Endothelial cell of umbilical vein (primary cell): Measurements from ENCODE around the gene SPINT2. TPM values are rescaled to one million over a fixed set of nuclear protein-coding genes. Genes with fewer than 3 reads are reported as not detected.
A peak's percentile ranks its signal among the peaks of the same experiment; 100 is the strongest.

Source experiments
- BruUV-seq: library from RNA; stranded (reverse); fragments of 400-500 nt; replicated peaks from 2 replicates; lab custom pipeline; 2021; lab: Mats Ljungman, UMichigan
- CTCF ChIA-PET: fragments of 300-600, 350-600 bp; sonication (Branson Sonifier 250); formaldehyde crosslinking; loops from one replicate; lab custom pipeline; 2021; ENCODE audit warnings: antibody characterized with exemption, inconsistent platforms; lab: Charles Lee
- POLR2A ChIA-PET: fragments of 300-600, 350-600 bp; sonication (Branson Sonifier 250); formaldehyde crosslinking; loops from one replicate; lab custom pipeline; 2021; ENCODE audit warnings: antibody characterized with exemption, inconsistent platforms; lab: Charles Lee
- DNase-seq: peaks from one replicate; pipeline ENCODE4 v3.0.0-alpha.2; 2011; ENCODE audit warnings: low read depth, low spot score
- FAIRE-seq: peaks from 2 replicates; lab custom pipeline; 2011; peaks lifted over from hg19 to GRCh38; lab: Jason Lieb, UNC
- H2AFZ ChIP-seq: 2 replicates; pipeline ENCODE4 v1.6.0; 2012; ENCODE audit warnings: low read depth, low read length, control low read depth, inconsistent platforms
- H3K27ac ChIP-seq: 2 replicates; pipeline ENCODE4 v1.5.1; 2011; ENCODE audit warnings: low read depth, mild to moderate bottlenecking, control low read depth, low read length, moderate library complexity; ENCODE audit not compliant: insufficient read depth
- H3K27me3 ChIP-seq, 2 experiments: 2 replicates each; pipeline versions ENCODE4 v1.6.0 to v1.6.1; 2011; ENCODE audit warnings: low read length in 2 of 2, mixed read lengths in 1 of 2; ENCODE audit not compliant: control insufficient read depth in 2 of 2, insufficient read depth in 2 of 2
- H3K36me3 ChIP-seq, 2 experiments: 2 replicates in 1 of 2; 3 replicates in 1 of 2; pipeline ENCODE4 v1.5.1; 2011; ENCODE audit warnings: low read length in 2 of 2, mild to moderate bottlenecking in 1 of 2, moderate library complexity in 1 of 2; ENCODE audit not compliant: control insufficient read depth in 2 of 2, insufficient read depth in 2 of 2; ENCODE audit errors: extremely low read depth in 1 of 2
- H3K4me1 ChIP-seq: 3 replicates; pipeline ENCODE4 v1.5.1; 2011; ENCODE audit warnings: mild to moderate bottlenecking, low read length; ENCODE audit not compliant: control insufficient read depth, insufficient read depth; ENCODE audit errors: extremely low read depth
- H3K4me2 ChIP-seq: 2 replicates; pipeline ENCODE4 v1.6.1; 2011; ENCODE audit warnings: low read length, control low read depth, mixed read lengths; ENCODE audit not compliant: insufficient read depth
- H3K4me3 ChIP-seq, 3 experiments: fragments of 200-600 bp in 1 of 3; sonication (generic), shearing (Covaris generic) in 1 of 3; replicated peaks in 1 of 3; 2 replicates each; pipeline ENCODE4 v1.5.1; 2011 to 2016; ENCODE audit warnings: control low read depth in 3 of 3, low read length in 3 of 3, mild to moderate bottlenecking in 2 of 3, inconsistent platforms in 1 of 3, low read depth in 1 of 3, moderate library complexity in 1 of 3; ENCODE audit not compliant: insufficient read depth in 1 of 3
- H3K79me2 ChIP-seq: 2 replicates; pipeline ENCODE4 v1.6.0; 2012; ENCODE audit warnings: low read length, inconsistent platforms; ENCODE audit not compliant: control insufficient read depth, insufficient read depth
- H3K9ac ChIP-seq: replicated peaks from 2 replicates; pipeline ENCODE3; 2011; ENCODE audit warnings: low read length, control low read depth; ENCODE audit not compliant: insufficient read depth; ENCODE audit errors: extremely low read depth
- H3K9me1 ChIP-seq: replicated peaks from 3 replicates; pipeline ENCODE4 v1.6.0; 2011; ENCODE audit warnings: mild to moderate bottlenecking, low read length; ENCODE audit not compliant: control insufficient read depth, insufficient read depth; ENCODE audit errors: extremely low read depth
- H3K9me3 ChIP-seq: replicated peaks from 2 replicates; pipeline ENCODE4 v1.5.1; 2012; ENCODE audit warnings: low read length, inconsistent platforms; ENCODE audit not compliant: control insufficient read depth, insufficient read depth
- H4K20me1 ChIP-seq: replicated peaks from 2 replicates; pipeline ENCODE3; 2011; ENCODE audit warnings: mild to moderate bottlenecking, low read length; ENCODE audit not compliant: control insufficient read depth, insufficient read depth; ENCODE audit errors: extremely low read depth
- EZH2 ChIP-seq: IDR thresholded peaks from 2 replicates; pipeline ENCODE4 v1.6.1; 2012; ENCODE audit warnings: borderline replicate concordance, low read depth, mild to moderate bottlenecking, moderate library complexity, low read length, inconsistent platforms; ENCODE audit not compliant: severe bottlenecking
- FOS ChIP-seq: IDR thresholded peaks from 2 replicates; pipeline ENCODE4 v1.6.1; 2011; ENCODE audit warnings: mild to moderate bottlenecking, low read length, moderate library complexity, borderline replicate concordance; ENCODE audit not compliant: insufficient read depth
- GATA2 ChIP-seq: IDR thresholded peaks from 2 replicates; pipeline ENCODE4 v1.7.0; 2011; ENCODE audit warnings: low read depth, mild to moderate bottlenecking, moderate library complexity, mixed read lengths, low read length; ENCODE audit not compliant: insufficient read length, insufficient read depth
- JUN ChIP-seq: IDR thresholded peaks from 2 replicates; pipeline ENCODE4 v1.6.1; 2011; ENCODE audit warnings: borderline replicate concordance, low read depth; ENCODE audit not compliant: insufficient read length, insufficient read depth
- MYC ChIP-seq: IDR thresholded peaks from one replicate; pipeline ENCODE4 v1.6.1; 2011; ENCODE audit warnings: mild to moderate bottlenecking, low read depth, low read length
- POLR2A ChIP-seq: IDR thresholded peaks from 2 replicates; pipeline ENCODE4 v1.6.1; 2012; ENCODE audit warnings: low read depth, mild to moderate bottlenecking, control low read depth, low read length
- POLR2AphosphoS5 ChIP-seq: IDR thresholded peaks from 2 replicates; pipeline ENCODE4 v1.6.1; 2012; ENCODE audit warnings: low read depth, mild to moderate bottlenecking, control low read depth, low read length, moderate library complexity; ENCODE audit not compliant: insufficient read depth
- dilution Hi-C: fragments of 300-500 bp; cut with MboI; formaldehyde crosslinking; loops from one replicate; pipeline ENCODE4 v1.15.0; 2019; ENCODE audit warnings: low sequenced_read_pairs; ENCODE audit not compliant: extremely low pct_ligation_motif_present
- intact Hi-C: fragments of 100-400 bp; cut with micrococcal nuclease; formaldehyde crosslinking; loops from one replicate; pipeline ENCODE4 v1.10.0; 2022
- polyA plus RNA-seq, 4 experiments: library from polyadenylated mRNA; depleted of rRNA in 3 of 4; stranded (reverse) in 3 of 4; unstranded in 1 of 4; fragments of >200 nt; gene quantifications; 2 replicates each; pipeline versions ENCODE4 v1.2.1 to v1.2.3, GENCODE V29; 2011 to 2012; ENCODE audit warnings: missing spikeins in 1 of 4
- total RNA-seq: library from RNA; stranded (reverse); gene quantifications from 2 replicates; pipeline ENCODE4 v1.2.3, GENCODE V29; 2021
- TF ChIP-seq, protein P1 (sequence below): IDR thresholded peaks from 2 replicates; pipeline ENCODE4 v1.6.1; 2011; ENCODE audit not compliant: insufficient read depth, insufficient read length
- TF ChIP-seq, protein P2 (sequence below), 2 donors: IDR thresholded peaks; 1 replicate in 1 of 2; 2 replicates in 1 of 2; pipeline ENCODE4 v1.5.1; 2011; ENCODE audit warnings: low read length in 2 of 2, mild to moderate bottlenecking in 2 of 2, moderate library complexity in 2 of 2, control low read depth in 1 of 2, inconsistent platforms in 1 of 2, low read depth in 1 of 2; ENCODE audit not compliant: insufficient read depth in 1 of 2; ENCODE audit errors: extremely low read depth in 1 of 2

Gene SPINT2
- total and polyA plus RNA-seq, 2 donors (not counting 3 experiments of a cell fraction or from before 2014, with no cell fraction given), result 28.9 to 46.6 TPM

DNA sequence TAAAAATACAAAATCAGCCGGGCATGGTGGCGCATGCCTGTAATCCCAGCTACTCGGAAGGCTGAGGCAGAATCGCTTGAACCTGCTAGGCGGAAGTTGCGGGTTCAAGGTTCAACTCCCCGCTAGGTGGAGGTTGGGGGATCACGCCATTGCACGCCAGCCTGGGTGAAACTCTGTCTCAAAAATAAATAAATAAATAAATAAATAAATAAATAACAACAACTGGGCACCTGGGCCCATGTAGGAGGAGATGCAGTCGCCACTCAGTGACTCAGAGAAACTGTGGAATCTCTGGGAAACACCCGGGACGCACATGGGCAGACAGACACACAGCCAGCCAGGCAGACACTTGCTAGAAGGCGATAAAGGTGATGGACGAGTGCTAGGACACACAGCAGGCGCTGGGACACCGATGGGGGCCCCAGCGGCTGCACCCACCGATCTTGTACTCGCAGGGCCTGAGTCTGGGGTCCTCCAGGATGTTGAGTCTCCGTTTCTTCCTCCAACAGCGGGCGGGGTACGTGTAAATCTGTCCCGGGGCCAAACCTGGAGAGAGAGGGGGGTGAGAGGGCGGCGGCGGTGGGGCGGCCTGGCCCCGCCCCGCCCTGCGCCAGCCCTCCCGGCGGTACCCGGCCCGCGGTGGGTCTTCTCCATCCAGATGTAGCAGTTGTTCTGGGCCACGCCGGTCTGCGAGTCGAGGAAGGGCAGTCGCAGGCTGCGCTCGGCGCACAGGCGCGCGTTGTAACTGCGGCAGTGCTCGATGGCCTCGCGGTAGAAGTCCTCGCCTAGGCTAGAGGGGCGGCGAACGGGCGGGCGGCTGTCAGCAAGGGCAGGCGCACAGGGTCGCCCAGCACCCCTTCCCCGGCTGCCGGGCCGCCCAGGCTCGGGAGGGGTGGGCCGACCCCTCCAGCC, 42.2 kb upstream of the SPINT2 start:
- H3K9me1 ChIP-seq, result no peaks in the 10 kb centered on the region
- no TSS peak for BruUV-seq
- no peaks in the 10 kb centered on the region for H3K79me2 ChIP-seq
- H3K4me1 ChIP-seq, result peaks cover 4% of the 10 kb centered on the region
- no peak for FAIRE-seq
- intact Hi-C loops, result loop anchor here (10.0 kb wide), 1 partner anchor 217 kb away; no protein-coding TSS in a partner anchor
- H3K4me2 ChIP-seq, result peak overlapping the region; percentile 3
- no peak overlapping the region for H3K4me3 ChIP-seq
- DNase-seq, result no peak
- CTCF ChIA-PET, result interaction anchor here (1.2 to 3.3 kb wide), 2 partner anchors 80 to 320 kb away, joined by 3 to 11 read pairs; no protein-coding TSS in a partner anchor
- H3K9me3 ChIP-seq, result no peaks in the 10 kb centered on the region
- dilution Hi-C loops, result no loop called here
- TF ChIP-seq POLR2AphosphoS5 (no peak), FOS (no peak), JUN (no peak), EZH2 (no peak), POLR2A (no peak), GATA2 (no peak), MYC (no peak)
- TF ChIP-seq, protein P1, sequence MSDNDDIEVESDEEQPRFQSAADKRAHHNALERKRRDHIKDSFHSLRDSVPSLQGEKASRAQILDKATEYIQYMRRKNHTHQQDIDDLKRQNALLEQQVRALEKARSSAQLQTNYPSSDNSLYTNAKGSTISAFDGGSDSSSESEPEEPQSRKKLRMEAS, result no peak
- TF ChIP-seq, protein P2, sequence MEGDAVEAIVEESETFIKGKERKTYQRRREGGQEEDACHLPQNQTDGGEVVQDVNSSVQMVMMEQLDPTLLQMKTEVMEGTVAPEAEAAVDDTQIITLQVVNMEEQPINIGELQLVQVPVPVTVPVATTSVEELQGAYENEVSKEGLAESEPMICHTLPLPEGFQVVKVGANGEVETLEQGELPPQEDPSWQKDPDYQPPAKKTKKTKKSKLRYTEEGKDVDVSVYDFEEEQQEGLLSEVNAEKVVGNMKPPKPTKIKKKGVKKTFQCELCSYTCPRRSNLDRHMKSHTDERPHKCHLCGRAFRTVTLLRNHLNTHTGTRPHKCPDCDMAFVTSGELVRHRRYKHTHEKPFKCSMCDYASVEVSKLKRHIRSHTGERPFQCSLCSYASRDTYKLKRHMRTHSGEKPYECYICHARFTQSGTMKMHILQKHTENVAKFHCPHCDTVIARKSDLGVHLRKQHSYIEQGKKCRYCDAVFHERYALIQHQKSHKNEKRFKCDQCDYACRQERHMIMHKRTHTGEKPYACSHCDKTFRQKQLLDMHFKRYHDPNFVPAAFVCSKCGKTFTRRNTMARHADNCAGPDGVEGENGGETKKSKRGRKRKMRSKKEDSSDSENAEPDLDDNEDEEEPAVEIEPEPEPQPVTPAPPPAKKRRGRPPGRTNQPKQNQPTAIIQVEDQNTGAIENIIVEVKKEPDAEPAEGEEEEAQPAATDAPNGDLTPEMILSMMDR (IDR thresholded peaks at IDR 0.05; ENCODE audit: extremely low read depth in 1 of 2, insufficient read depth in 1 of 2, low read depth in 1 of 2, low read length in 2 of 2), result no peak
- H3K27ac ChIP-seq, result no peak overlapping the region
- POLR2A ChIA-PET, result no interaction called here
- H4K20me1 ChIP-seq, result no peaks in the 10 kb centered on the region
- no peaks in the 10 kb centered on the region for H3K36me3 ChIP-seq
- peak overlapping the region; percentile 73 for H2AFZ ChIP-seq
- H3K27me3 ChIP-seq, result no peaks in the 10 kb centered on the region
- H3K9ac ChIP-seq, result no peak overlapping the region
